Epidermal melanocyte (primary cell): ENCODE measurements around the gene CDK11A.
"Not testable (repeated sequence)": the region's sequence is repeated elsewhere in the genome, so short reads cannot be mapped to it uniquely, and the experiment has no call there.

Experiments used
- DNase-seq: peaks from one replicate; pipeline ENCODE4 v3.0.0; 2011; ENCODE audit warnings: low spot score; ENCODE audit not compliant: insufficient read length

Gene CDK11A

GRCh38 chr1:1684031-1684681 lies 40.0 kb downstream of the CDK11A start:
- DNase-seq, result no peak

DNA sequence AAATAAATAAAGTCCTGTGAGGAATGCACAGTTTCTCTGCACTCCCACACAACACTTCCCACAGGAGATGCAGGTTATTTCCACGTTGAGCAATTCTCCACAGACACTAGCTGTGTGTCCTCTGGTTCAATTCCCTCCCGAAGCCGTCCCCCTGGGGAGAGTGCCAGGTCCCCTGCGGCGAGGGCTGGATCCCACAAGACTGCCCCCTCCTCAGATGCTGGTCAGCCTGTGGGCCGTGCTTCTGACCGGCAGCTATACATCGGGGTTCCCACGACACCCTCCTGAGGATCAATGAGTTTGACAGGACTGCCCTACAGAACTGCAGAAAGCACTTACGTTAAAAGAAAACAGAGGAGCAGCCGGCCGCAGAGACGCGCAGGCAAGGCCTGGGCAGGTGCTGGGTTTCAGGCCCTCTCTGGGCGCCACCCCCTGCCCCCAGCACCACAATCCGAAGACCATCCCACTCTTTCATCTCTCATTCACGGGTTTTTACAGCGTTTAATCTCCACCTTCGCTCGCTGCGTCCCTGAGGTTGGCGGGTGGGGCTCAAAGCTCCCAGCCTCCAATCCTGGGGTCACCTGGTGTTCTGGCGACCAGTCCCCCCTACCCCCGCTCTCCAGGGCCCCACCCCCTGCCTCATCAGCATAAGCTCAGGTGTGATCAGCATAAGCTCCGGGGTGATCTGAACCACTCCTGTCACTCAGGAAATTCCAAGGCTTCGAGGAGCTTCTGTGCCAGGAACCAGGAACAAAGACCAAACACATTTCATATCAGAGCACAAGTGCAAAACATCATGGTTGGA lies 40.9 kb downstream of the CDK11A start:
- no peak for DNase-seq

DNA sequence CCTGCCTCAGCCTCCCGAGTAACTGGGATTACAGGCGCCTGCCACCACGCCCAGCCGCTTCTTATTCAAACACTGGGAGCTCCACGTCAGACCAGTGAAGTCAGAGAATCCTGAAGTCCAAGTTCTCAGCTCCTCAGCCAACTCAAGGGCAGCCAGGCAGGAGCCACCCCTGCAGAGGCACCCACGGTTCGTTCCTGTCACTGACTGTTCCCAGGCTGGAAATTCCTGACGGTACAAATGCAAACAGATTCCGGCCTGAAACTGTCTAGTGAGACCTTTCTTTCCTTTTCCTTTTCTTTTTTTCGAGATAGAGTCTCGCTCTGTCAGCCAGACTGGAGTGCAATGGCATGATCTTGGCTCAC lies 43.3 kb downstream of the CDK11A start:
- DNase-seq, result no peak

- no peak for DNase-seq
Observed at GRCh38 chr1:1680031-1680911, 43.9 kb downstream of the CDK11A start.

DNA sequence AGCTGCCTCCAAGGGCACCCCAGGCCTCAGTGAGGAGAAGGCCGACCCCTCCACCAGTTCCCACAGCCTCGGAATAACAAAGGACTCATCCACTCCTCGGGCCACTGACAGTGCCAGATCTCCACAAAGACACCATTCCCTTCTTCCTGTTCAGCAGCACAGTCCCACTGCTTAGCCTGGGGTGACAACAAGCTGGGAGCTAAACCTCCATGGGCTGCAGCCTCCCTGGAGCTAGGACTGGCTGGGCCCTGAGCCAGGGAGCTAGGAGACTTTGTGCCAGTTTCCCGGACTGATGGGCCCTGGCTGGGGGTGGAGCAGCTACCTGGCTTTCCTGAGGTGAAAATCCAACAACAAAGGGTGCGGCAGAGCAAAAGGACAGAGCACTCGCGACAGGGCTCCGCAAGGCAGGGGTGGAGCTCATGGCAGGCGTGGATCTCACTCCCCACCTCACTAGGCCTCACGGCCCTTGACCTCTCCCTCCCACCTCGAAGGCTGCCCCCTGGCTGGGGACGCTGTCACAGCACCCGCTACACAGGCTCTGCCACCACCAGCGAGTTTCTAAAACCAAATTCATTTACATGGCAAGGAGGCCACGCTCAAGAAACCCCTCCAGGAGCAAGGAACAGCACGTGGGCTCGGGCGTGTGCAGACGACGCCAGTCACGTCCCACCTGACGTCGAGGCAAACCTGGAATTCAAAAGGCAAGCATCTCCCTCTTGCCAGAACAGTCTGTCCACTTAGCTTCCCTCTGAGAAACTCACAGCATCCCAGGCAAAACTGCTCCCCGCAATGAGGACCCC lies 45.4 kb downstream of the CDK11A start:
- no peak for DNase-seq

DNA sequence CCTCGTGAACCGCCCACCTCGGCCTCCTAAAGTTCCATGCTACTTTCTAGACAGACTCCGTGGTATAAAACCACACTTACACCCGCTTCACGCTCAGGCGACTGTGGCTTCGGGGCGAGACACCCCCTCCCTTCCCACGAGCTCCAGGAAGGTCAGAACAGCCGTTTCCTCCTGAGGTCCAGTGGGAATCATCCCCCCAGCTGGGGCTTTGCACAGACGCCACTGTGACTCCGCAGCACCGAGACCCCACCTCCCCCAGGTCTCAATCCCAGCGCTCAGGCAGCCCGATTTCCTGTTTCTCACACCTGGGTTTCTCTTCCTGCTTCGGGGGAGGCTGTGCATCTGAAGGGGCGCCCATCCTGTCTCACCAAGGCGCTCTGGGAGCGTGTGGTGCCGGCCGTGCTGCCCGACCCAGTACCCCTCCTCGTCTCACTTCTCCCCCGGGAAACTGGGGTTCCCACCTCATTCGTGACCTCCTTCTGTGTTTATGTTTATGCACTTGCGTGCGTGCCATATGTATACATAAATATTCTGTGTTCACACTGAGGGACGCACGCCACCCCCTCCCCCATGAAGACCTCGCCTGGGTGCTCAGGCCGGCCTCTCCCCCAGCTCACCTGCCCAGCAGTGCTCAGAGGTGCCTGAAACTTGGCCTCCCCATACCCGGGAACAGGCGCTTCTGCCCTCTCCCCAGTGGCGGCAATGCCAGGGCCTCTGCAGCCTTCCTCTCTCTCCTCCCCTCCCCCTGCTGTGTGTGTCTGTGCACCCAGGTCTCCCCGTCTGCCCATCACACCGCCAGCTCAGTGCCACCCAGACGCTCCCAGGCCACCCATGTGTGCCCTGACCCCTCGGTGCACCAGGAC lies 46.2 kb downstream of the CDK11A start:
- DNase-seq, result no peak

- not testable (repeated sequence) for DNase-seq
Observed at GRCh38 chr1:1676087-1676486, 48.1 kb downstream of the CDK11A start.

- not testable (repeated sequence) for DNase-seq
Observed at GRCh38 chr1:1675218-1675617, 48.9 kb downstream of the CDK11A start.

- not testable (repeated sequence) for DNase-seq
Observed at GRCh38 chr1:1674806-1675205, 49.4 kb downstream of the CDK11A start.

- DNase-seq, result no peak
Observed at GRCh38 chr1:1672181-1672965, 51.8 kb downstream of the CDK11A start.

DNA sequence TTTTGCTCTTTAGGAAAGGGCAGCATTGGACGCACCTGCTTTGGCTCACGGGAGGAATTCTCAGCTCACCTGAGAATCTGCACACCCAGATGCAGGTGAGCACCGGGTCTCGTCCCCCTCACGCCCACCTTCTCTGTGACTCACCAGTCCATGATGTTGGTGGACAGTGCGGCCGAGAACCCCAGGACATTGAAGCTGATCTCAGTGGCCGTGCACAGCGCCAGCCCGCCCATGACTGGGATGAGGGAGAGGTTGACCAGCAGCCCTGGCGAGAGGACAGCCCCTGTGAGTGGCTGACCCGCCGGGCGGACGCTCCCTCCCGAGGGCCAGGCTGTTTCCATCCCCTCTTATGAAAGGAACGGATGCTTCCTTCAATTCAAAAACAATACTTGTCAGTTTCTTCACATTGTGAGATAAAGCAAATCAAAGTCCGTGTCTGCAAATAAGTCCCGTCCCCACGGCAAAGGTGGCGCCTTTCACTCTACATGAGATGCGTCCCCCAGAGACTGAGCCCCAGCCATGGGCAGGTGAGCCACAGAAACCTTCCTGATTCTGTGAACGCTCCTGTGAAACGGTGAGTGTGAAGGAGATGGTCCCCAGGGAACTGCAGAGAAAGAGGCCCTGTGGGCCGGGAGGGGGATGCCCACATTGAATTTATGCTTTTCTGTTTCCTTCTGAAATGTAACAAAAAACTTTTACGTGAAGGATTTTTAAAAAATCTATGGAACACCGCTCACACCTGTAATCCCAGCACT lies 52.6 kb downstream of the CDK11A start:
- DNase-seq, result no peak

DNA sequence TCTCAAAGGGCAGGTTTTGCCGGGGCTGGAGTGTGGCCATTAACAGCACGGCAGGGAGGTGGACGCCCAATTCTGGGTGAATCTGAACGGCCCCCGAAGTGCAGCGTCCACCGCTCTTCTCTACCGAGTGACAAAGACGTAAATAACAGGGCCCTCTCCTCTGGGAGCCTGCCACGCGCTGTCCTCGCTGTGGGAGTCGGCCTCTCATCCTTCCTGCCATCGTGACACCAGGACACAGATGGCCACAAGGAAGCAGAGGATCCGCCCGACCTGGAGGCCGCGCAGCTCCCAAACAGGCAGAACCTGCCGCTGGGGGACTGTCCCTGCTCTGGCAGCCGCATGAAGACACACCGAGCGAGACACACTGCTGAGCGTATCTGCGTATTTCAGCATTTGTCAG lies 53.3 kb downstream of the CDK11A start:
- DNase-seq, result no peak

DNA sequence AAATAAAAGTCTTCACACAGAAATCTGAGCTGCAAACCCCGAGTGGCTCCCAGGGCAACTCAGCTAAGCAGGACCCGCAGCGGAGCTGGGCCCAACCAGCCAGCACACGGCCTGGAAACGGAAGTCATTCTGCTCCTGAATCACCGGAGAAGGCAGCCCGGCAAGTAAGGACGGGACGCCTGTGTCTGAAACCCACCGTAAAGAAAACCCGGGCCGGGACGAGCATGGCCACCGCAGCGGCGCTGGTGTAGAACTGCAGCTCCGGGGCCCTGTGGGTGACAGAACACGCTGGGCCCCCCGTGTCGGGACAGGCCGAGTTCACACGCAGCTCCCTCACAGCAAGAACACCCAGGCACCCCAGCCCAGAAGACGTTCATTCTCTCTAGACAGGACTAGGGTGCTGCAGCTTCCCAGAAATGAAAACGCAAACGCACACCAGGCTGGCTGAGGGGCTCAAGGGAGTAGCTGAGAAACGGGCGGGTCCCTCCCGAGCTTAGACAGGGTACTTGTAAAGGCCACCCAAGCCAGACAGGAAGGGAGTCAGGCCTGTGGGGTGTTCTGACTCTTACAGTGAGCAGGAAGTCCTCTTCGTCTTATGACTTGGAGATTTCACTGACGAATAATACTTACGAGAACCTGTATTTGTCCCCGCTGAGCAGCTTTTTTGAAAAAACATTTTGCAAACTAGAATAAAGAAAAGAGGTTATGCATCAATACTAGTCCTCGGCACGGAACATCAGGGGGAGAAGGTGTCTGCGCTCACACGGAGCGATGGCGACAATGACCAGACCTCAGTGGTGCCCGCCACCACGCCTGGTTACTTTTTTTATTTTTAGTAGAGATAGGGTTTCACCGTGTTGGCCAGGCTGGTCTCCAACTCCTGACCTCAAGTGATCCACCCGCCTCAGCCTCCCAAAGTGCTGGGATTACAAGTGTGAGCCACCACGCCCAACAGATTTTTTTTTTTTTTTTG lies 54.4 kb downstream of the CDK11A start:
- no peak for DNase-seq

DNA sequence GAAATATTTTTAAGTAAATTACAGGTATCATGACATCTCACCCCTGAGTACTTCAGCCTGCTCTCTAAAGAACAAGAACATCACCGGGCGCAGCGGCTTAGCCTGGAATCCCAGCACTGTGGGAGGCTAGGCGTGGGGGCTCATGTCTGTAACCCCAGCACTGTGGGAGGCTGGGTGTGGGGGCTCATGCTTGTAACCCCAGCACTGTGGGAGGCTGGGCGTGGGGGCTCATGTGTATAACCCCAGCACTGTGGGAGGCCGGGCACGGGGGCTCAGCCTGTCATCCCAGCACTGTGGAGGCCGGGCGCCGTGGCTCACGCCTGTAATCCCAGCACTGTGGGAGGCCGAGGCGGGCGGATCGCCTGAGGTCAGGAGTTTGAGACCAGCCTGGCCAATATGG lies 57.6 kb downstream of the CDK11A start:
- no peak for DNase-seq

DNA sequence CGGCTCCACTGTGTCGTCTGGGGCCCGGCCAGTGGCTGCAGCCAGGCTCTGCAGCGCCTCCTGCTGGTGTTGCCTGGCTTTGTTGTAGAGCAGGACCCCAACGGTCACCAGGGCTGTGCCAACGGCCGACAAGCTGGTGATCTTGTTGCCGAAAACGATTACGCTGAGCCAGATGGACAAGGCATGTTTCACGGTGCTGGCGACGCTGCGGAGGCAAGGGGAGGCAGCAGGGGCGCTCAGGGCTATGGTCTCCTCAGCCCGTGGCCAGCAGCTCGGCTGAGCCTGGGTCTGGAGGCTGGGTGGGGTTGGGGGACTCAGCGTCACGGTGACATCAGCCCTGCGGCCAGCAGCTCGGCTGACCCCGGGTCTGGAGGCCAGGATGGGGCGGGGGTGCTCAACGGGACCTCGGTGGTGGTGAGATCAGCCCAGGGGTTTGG lies 58.3 kb downstream of the CDK11A start:
- no peak for DNase-seq

DNA sequence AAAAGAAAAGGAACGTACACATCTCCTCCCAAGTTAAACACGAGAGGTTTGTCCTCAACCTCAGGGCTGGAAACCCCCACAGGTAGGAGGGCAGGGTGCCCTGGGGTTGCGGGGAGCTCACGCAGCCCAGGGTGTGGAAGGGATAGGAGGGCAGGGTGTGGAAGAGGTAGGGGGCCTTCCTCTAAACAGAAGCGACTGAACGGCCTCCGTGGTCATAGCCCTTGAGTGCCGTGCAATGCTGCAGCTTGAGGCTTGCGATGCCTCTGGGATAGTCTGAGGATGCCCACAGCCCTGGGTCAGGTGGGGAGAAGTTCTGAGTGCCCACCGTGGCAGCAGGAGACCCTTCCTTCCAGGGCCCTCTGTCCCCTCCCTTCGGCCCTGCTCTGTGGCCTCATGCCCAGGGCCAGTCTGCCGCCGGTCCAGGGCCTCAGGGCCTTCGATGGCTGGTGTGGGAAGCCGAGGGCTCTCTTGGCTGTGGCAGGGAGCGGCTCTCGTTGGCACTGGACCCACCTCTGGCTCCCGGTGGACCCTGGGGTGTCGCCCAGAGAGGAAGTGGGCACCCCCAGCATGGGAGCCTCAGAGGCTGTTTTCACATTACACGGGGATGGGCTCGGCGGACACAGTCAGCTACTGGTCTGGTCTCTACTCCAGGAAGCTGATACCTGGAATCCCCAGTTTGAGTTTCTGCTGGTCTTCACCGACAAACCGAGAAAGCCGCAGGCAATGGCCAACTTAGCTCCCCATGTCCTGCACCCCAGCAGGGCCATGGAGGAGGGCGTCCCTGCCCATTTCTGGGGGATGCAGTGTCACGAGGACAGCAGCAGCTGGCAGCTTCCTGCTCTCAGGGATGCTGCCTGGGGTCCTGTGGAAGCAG lies 59.0 kb downstream of the CDK11A start:
- DNase-seq, result no peak

DNA sequence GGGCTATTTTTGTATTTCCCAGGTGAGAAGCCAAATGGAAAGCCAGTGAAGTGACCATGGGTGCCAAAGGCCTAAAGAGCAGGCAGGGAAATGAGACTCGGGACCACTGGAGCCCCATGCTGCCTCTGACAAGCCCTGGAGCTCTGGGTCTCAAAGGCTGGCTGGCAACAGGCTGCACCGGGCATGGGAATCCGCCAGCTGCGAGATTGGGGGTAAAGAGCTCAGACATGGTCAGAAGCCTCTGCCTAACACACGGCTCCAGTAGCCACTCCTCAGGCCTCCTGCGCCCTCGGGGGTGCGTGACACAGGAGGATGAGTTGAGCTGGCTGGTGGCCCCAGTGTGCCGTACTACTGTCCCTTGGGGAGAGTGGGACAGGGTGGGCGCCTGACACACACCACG lies 59.8 kb downstream of the CDK11A start:
- not testable (repeated sequence) for DNase-seq
